Measurements from ENCODE around the gene GLRA1. TPM values are rescaled to one million over a fixed set of nuclear protein-coding genes. Genes with fewer than 3 reads are reported as not detected.

Gene GLRA1
- total RNA-seq, 1 donor from 2014 or later, result not detected

DNA sequence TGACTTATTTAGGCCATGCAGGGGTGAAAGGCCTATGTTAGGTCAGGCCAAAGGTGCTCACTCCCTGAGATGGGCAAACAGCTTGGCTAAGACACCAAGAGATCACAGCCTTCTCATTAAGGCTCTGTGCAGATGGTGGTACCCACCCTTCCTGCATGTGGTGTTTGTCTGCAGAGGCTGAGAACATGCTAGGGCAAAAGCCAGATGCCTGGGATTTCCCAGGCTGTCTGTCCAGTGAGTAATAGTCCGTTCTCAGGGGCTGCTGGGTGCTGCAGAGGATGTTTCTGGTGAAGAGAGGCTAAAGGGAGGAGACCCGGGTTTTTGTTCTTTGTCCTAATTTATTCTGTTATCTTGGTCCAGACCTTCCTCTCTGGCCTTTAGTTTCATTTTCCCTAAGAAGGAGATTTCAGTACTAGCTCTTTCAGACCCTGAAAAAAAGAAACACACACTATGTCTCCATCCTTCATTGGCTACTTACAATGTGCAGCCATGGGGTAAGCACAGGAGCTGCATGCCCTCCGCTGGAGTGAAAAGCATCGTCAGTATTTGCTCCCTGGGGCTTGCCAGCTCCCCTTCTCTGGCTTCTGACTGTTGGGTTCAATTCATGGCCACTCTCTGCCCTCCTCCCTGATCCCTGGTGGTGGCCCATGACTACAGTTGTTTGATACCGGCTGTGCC is 23.4 kb upstream of the GLRA1 start:
- Mint-ChIP-seq H3K27ac (no peak overlapping the region), H3K4me1 (peaks cover 4% of the 10 kb centered on the region)
- DNase-seq, result no peak

GRCh38 chr5:151937851-151938250 is 13.2 kb upstream of the GLRA1 start:
- Mint-ChIP-seq H3K9me3 (peaks cover 7% of the 10 kb centered on the region), H3K36me3 (ENCODE audit: low read depth) (no peaks in the 10 kb centered on the region), H3K27me3 (no peaks in the 10 kb centered on the region), H3K27ac (no peak overlapping the region), H3K4me1 (no peaks in the 10 kb centered on the region), H3K4me3 (no peak overlapping the region)
- DNase-seq, result no peak
- intact Hi-C loops (cut with micrococcal nuclease), result no loop called here

More for the DNA sequence above, 23.4 kb upstream of the GLRA1 start:
- intact Hi-C loops (cut with micrococcal nuclease), result no loop called here
- Mint-ChIP-seq H3K27me3 (peaks cover 2% of the 10 kb centered on the region), H3K9me3 (no peaks in the 10 kb centered on the region), H3K36me3 (ENCODE audit: low read depth) (no peaks in the 10 kb centered on the region), H3K4me3 (no peak overlapping the region)

- DNase-seq, result no peak
- Mint-ChIP-seq H3K9me3 (peaks cover 12% of the 10 kb centered on the region), H3K36me3 (ENCODE audit: low read depth) (no peaks in the 10 kb centered on the region), H3K27me3 (no peaks in the 10 kb centered on the region), H3K27ac (no peak overlapping the region), H3K4me3 (no peak overlapping the region), H3K4me1 (no peaks in the 10 kb centered on the region)
- intact Hi-C loops (cut with micrococcal nuclease), result no loop called here
Observed at GRCh38 chr5:151935135-151935695, 10.6 kb upstream of the GLRA1 start.

DNA sequence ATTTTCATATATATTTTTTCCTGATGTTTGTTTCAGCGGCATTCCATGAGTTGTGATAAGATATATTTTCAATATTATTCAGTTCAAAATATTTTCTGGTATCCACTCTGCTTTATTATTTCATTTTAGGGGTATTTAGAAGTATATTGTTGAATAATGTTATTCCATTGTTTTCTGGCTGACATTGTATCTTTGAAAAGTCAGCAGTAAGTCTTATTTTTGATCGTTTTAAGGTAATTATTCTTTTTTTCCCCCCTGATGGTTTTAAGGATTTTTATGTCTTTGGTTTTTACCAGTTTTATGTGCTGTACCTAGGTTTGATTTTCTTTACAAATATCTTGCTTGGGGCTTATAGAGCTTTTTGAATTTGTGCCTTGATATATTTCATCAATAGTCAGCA is 6.6 kb upstream of the GLRA1 start:
- Mint-ChIP-seq H3K4me3 (no peak overlapping the region), H3K4me1 (no peaks in the 10 kb centered on the region), H3K27me3 (no peaks in the 10 kb centered on the region), H3K36me3 (ENCODE audit: low read depth) (no peaks in the 10 kb centered on the region), H3K27ac (no peak overlapping the region), H3K9me3 (peaks cover 12% of the 10 kb centered on the region)
- no peak for DNase-seq
- intact Hi-C loops (cut with micrococcal nuclease), result no loop called here

- H3K4me3 Mint-ChIP-seq, result no peak overlapping the region
- DNase-seq, result no peak
- no peaks in the 10 kb centered on the region for H3K36me3 Mint-ChIP-seq (ENCODE audit: low read depth)
- no peak overlapping the region for H3K27ac Mint-ChIP-seq
- H3K4me1 Mint-ChIP-seq, result no peaks in the 10 kb centered on the region
- peaks cover 14% of the 10 kb centered on the region for H3K27me3 Mint-ChIP-seq
- no peaks in the 10 kb centered on the region for H3K9me3 Mint-ChIP-seq
- intact Hi-C loops (cut with micrococcal nuclease), result no loop called here
Observed at GRCh38 chr5:151926188-151926587, 1.5 kb upstream of the GLRA1 start.

DNA sequence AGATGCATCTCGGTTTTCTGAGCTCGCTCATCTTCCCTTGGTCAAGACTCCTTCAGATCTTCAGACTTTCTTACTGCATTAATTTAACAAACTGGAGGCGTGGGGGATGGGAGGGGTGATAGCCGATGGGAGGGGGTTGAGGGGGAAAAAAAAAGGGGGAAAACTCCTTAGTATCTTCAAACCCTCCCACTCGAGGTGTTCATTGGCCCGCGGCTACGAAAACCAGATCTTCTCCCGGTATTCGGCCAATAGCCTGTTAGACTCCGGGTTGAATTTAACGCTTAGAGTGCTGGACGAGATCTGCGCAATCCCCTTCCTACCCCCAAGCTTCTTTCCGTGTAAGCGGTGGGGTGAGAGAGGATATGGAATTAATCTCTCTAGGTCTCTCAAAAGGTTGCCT is 689 bp upstream of the GLRA1 start:
- no peaks in the 10 kb centered on the region for H3K36me3 Mint-ChIP-seq (ENCODE audit: low read depth)
- no peaks in the 10 kb centered on the region for H3K4me1 Mint-ChIP-seq
- no peak overlapping the region for H3K4me3 Mint-ChIP-seq
- no peak for DNase-seq
- no peak overlapping the region for H3K27ac Mint-ChIP-seq
- intact Hi-C loops (cut with micrococcal nuclease), result no loop called here
- no peaks in the 10 kb centered on the region for H3K9me3 Mint-ChIP-seq
- peaks cover 14% of the 10 kb centered on the region for H3K27me3 Mint-ChIP-seq

GRCh38 chr5:151923866-151924476 is 680 bp downstream of the GLRA1 start:
- no peak for DNase-seq
- Mint-ChIP-seq H3K4me3 (no peak overlapping the region), H3K4me1 (no peaks in the 10 kb centered on the region), H3K36me3 (ENCODE audit: low read depth) (no peaks in the 10 kb centered on the region), H3K27me3 (peaks cover 14% of the 10 kb centered on the region), H3K9me3 (no peaks in the 10 kb centered on the region), H3K27ac (no peak overlapping the region)
- intact Hi-C loops (cut with micrococcal nuclease), result no loop called here

DNA sequence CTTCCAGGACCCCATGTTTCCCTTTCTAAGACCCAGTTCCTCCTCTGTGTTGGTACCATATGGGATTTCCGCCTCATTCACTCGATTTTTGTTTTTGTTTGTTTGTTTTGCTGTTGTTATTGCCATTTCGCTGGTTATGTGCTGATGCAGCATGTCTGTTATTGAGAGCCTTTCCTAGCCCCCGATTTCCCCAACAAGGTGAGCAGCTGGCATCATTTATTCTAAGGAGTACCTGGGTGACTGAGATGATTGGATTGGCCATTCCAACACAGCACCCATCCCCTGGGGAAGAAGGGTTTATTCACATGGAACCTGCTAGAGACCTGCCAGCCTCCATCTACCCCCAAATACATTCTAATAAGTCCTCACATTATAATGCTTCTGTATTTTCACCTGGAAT is 2.7 kb downstream of the GLRA1 start:
- peaks cover 14% of the 10 kb centered on the region for H3K27me3 Mint-ChIP-seq
- no peak overlapping the region for H3K27ac Mint-ChIP-seq
- intact Hi-C loops (cut with micrococcal nuclease), result no loop called here
- no peak overlapping the region for H3K4me3 Mint-ChIP-seq
- no peaks in the 10 kb centered on the region for H3K36me3 Mint-ChIP-seq (ENCODE audit: low read depth)
- no peaks in the 10 kb centered on the region for H3K4me1 Mint-ChIP-seq
- no peaks in the 10 kb centered on the region for H3K9me3 Mint-ChIP-seq
- DNase-seq, result no peak

DNA sequence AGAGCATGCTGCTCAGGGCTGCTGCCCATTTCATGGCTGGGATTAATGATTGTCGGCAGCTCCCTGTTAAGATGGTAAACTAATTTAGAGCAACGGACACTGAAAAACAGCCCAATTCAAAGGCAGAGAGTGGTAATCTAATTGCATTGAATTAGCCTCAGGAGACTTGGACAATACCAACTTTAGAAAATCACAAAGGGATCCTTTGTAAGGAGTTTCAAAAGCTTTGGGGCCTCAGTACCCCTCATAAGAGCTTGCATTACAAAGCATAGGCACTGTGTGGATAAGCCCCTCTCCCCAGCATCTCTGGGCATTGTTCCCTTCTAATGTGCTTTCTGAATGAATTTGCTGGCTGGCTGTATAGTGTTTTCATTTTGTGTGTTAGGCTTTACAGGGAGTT is 6.7 kb downstream of the GLRA1 start:
- Mint-ChIP-seq H3K4me3 (no peak overlapping the region), H3K9me3 (no peaks in the 10 kb centered on the region), H3K4me1 (no peaks in the 10 kb centered on the region), H3K27ac (no peak overlapping the region), H3K36me3 (ENCODE audit: low read depth) (no peaks in the 10 kb centered on the region), H3K27me3 (peaks cover under 1% of the 10 kb centered on the region)
- no peak for DNase-seq
- intact Hi-C loops (cut with micrococcal nuclease), result no loop called here

- no peak for DNase-seq
- no peak overlapping the region for H3K4me3 Mint-ChIP-seq
- intact Hi-C loops (cut with micrococcal nuclease), result no loop called here
- H3K9me3 Mint-ChIP-seq, result no peaks in the 10 kb centered on the region
- H3K36me3 Mint-ChIP-seq (ENCODE audit: low read depth), result no peaks in the 10 kb centered on the region
- H3K4me1 Mint-ChIP-seq, result no peaks in the 10 kb centered on the region
- no peak overlapping the region for H3K27ac Mint-ChIP-seq
- no peaks in the 10 kb centered on the region for H3K27me3 Mint-ChIP-seq
Observed at GRCh38 chr5:151913425-151913824, 11.2 kb downstream of the GLRA1 start.

DNA sequence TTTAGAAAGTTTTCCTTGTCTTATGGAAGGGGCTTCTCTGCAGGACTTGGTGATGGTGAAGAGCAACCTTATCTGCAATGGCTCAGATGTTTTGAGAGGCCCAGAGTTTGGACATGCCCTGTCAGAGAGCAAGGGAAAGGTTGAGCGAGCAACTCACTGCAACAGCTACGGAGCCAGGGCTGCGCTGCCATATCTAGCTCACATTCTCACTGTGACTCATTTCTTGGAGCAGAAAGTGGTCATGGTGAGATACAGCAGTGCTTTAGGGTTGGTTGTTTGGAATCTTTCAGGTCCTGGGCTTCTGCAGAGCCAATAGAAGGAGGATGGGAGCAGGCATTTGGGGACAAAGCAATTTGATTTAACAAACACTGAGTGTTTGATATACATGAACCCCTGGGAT is 12.3 kb downstream of the GLRA1 start:
- Mint-ChIP-seq H3K36me3 (ENCODE audit: low read depth) (no peaks in the 10 kb centered on the region), H3K4me1 (no peaks in the 10 kb centered on the region), H3K9me3 (no peaks in the 10 kb centered on the region), H3K4me3 (no peak overlapping the region), H3K27ac (no peak overlapping the region), H3K27me3 (peaks cover 2% of the 10 kb centered on the region)
- intact Hi-C loops (cut with micrococcal nuclease), result no loop called here
- no peak for DNase-seq

DNA sequence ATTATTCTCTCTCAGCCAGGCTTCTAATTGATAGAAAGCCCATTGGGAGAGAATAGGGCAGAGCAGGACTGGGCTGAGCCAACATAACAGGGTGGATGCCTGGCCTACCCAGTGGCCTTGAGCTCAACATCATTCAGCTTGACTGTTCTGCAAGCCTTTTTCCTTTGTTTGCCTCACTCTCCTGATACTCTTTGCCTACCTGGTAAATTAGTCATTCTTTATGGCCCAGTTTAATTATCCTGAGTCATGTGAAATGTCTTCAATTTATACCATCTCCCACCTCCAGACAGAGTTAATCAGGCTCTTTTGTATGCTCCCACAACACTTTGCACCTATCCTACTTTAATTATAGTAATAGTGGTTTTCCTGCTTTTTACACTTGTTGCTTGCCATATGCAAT is 13.6 kb downstream of the GLRA1 start:
- Mint-ChIP-seq H3K4me1 (no peaks in the 10 kb centered on the region), H3K27me3 (peaks cover 2% of the 10 kb centered on the region), H3K27ac (no peak overlapping the region), H3K9me3 (no peaks in the 10 kb centered on the region), H3K36me3 (ENCODE audit: low read depth) (no peaks in the 10 kb centered on the region), H3K4me3 (no peak overlapping the region)
- intact Hi-C loops (cut with micrococcal nuclease), result no loop called here
- no peak for DNase-seq

DNA sequence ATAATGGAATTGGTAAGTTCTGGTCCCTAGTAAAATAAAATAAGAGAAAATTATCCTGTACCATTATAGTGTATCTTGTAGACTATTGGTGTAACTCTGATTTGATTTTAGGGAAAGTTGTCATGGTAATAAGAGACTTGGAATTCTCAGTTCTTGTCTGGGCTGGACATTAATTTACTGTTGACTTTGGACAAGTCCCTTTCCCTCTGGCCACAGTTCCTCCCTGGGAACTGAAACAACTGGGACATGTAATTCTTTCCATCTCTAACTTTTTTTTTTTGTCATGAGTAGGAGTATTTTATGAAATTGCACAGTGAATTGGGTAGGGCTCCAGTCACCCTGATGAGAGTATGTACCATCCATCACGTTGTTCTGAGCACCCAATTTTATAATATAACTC is 15.0 kb downstream of the GLRA1 start:
- H3K9me3 Mint-ChIP-seq, result no peaks in the 10 kb centered on the region
- no peak for DNase-seq
- intact Hi-C loops (cut with micrococcal nuclease), result no loop called here
- H3K4me1 Mint-ChIP-seq, result no peaks in the 10 kb centered on the region
- no peak overlapping the region for H3K27ac Mint-ChIP-seq
- no peak overlapping the region for H3K4me3 Mint-ChIP-seq
- H3K27me3 Mint-ChIP-seq, result peaks cover 2% of the 10 kb centered on the region
- no peaks in the 10 kb centered on the region for H3K36me3 Mint-ChIP-seq (ENCODE audit: low read depth)

GRCh38 chr5:151906246-151906645 is 18.4 kb downstream of the GLRA1 start:
- intact Hi-C loops (cut with micrococcal nuclease), result no loop called here
- no peaks in the 10 kb centered on the region for H3K4me1 Mint-ChIP-seq

GRCh38 chr5:151905557-151905961 is 19.1 kb downstream of the GLRA1 start:
- intact Hi-C loops (cut with micrococcal nuclease), result no loop called here
- H3K9me3 Mint-ChIP-seq, result no peaks in the 10 kb centered on the region
- no peak overlapping the region for H3K4me3 Mint-ChIP-seq

More at GRCh38 chr5:151906246-151906645, 18.4 kb downstream of the GLRA1 start:
- DNase-seq, result no peak
- Mint-ChIP-seq H3K4me3 (no peak overlapping the region), H3K27me3 (peaks cover 9% of the 10 kb centered on the region), H3K9me3 (no peaks in the 10 kb centered on the region), H3K36me3 (ENCODE audit: low read depth) (no peaks in the 10 kb centered on the region), H3K27ac (no peak overlapping the region)

More at GRCh38 chr5:151905557-151905961, 19.1 kb downstream of the GLRA1 start:
- DNase-seq, result no peak
- no peaks in the 10 kb centered on the region for H3K4me1 Mint-ChIP-seq
- H3K36me3 Mint-ChIP-seq (ENCODE audit: low read depth), result no peaks in the 10 kb centered on the region
- H3K27ac Mint-ChIP-seq, result no peak overlapping the region
- peaks cover 9% of the 10 kb centered on the region for H3K27me3 Mint-ChIP-seq
